CD4-positive, alpha-beta T cell treated with Interleukin-6 for 4 hours (primary cell): ENCODE measurements around the gene RANBP3.
A peak's percentile ranks its signal among the peaks of the same experiment; 100 is the strongest.

ENCODE experiments used
- DNase-seq: peaks from one replicate; pipeline ENCODE4 v3.0.0-alpha.2; 2020; ENCODE audit warnings: mixed read lengths

RANBP3 gene

DNA sequence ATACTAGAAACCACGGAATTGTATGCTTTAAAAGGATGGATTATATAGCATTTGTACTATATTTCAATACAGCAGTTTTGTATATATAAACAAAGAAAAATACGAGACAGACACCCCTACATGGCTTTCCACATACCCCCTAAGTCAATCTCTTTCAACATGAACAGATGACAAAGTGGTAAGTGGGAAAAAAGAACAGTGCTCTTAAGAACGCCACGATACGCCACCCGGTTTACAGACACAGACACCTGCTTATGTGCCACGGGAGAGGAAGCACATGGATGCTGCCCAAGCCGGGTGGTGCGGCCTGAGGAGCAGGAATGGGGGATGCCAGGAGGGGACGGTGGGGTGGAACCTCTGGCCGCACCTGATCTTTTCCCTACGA lies 55.8 kb downstream of the RANBP3 start:
- DNase-seq = no peak

DNA sequence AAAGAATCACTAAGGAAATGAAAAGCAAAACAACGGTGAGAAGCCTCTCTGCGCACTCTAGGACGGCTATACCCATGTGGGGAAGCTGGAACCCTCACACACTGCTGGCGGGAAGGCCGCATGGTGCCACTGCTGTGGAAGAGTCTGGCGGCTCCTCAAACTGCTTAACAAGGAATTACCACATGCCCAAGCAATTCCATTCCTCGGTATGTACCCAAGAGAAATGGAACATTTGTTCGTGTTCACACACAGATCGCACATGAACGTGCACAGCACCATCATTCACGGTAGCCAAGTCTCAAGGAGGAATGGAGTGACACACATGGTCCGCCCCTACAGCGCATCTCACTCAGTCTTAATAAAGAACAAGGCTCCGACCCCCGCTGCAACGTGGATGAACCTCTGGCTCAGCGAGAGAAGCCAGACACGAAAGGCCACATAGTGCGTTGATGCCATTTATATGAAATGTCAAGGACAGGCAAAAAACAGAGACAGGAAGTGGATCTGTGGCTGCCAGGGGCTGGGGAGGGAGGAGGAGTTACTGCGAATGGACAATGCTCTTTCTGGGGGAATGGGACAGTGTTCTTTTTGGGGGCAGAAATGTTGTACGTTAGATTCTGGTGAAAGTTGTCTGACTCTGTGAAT lies 56.3 kb downstream of the RANBP3 start:
- no peak for DNase-seq

DNA sequence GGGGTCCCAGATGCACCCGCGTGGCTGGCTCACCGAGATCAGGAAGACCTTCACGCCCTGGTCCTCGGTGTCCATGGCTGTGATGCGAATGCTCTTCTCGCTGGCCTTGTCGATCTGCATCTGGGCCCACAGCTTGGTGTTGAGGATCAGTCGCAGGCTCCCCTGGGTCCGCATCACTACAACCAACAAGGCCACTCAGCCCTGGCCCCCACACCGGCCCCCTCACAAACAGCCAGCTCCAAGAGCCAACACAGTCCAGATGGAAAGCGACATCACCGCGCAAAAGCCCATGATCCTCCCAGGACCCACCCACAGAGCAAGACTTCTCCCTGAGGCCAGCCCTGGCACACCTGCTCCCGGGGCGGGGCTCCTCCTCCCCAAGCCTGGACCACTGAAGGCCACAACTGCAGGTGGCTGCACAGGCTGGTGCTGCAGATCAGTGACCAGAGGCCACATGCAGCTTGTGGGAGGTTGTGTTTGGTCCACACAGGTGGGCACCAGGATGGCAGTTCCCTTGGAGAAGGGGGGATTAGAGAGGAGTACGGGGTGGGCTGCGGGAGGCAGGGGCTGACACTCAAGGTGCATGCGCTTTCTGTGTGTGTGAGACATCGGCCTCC lies 59.4 kb downstream of the RANBP3 start:
- DNase-seq = no peak

DNA sequence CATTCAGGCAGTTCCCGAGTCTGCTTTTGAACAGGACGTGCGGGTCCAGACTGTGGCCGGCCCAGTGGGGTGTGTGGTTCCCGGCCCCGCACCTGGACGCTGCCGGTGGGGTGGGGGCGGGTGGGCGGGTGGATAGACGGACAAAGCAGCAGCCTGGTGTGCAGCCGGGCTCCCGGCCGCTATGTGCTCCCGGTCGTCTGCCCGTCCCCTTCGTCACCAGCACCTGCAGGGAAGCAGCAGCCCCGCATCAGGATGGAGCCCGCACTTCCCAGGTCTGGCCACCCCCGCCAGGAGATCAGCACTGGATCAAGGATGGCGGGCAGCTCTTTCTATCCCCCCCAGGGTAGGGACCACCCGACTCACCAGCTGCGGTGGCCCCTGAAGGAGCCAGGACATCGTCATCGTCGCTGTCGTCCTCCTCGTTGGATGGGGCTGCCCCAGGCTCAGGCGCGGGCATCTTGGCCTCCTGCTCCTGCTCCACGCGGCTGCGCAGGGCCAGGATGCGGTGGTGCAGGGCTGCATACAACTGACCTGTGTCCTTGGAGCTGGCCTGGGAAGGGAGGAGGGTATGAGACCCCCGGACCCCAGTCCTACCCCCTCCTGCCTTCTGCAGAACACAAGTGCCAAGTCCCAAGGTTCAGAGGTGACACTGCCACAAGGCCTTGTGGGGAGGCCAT lies 60.4 kb downstream of the RANBP3 start:
- DNase-seq = no peak

DNA sequence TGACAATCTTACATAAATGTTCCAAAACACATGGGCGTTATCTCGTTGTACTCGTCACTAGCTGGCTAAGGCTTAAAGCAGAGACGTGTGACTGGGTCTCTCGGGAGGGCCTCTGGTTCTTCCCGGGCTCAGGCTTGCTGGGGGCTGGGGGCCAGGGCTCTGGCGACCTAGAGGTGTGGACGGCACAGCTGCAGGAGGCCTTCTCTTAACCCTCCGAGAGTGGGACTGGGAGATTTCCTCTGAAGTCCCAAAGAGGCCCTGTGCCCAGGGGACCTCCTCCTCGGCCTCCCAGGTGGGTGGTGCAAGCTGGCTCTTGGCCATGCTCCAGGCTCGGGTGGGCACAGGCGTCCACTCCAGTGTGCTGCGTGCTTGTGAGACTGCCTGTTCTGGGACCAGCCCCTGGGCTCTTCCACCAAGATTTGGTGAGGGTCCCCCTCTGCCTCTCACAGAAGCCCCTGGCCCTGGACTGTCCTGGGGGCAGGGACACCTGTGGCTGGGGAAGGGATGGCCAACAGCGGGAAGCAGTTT lies 61.7 kb downstream of the RANBP3 start:
- DNase-seq = no peak

DNA sequence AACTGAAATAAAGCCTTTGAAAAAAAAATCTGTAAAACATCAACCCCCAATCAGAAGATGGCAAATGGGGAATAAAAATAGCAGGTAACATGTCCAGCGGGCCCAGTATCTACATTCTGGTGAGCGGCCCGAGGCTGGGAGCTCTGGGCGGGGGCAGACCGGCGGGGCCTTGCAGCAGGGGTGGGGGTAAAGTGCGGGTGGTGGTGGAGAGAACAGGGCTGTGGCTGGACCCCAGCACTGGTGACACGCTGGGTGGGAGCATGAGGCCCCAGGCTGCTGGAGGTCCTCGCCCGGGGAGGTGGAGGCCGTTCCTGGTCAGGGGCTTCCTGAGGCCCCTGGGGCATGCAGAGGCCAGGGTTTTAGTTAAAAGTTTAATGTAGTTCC lies 62.2 kb downstream of the RANBP3 start:
- no peak for DNase-seq

DNA sequence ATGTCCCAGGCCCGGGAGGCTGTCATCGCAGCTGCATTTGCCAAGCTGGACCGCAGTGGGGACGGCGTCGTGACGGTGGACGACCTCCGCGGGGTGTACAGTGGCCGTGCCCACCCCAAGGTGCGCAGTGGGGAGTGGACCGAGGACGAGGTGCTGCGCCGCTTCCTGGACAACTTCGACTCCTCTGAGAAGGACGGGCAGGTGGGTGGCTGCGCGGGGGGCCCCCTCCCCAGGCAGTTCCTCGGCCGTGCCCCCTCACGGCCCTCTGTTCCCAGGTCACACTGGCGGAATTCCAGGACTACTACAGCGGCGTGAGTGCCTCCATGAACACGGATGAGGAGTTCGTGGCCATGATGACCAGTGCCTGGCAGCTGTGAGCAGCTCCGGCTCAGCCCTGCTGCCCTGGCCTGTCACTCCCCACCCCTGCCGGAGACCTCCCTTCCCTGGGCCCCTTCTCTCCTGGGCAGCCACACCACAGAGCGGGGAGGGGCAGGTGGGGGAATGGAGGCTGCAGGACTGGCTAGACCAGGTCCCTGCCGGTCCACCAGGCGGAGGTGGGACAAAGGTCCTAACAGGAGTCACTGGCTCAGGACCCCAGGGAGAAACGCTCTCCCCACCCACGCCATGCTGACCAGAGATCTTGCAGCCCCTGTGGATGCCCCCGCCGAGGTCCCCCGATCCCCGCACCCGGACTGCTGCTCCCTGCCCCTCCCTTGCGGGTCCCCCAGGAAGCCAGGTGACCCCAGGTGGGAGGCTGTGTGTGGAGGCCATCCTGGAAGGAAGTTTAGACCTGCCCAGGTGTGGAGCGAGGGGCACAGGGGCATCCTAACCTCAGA lies 62.8 kb downstream of the RANBP3 start:
- no peak for DNase-seq

DNA sequence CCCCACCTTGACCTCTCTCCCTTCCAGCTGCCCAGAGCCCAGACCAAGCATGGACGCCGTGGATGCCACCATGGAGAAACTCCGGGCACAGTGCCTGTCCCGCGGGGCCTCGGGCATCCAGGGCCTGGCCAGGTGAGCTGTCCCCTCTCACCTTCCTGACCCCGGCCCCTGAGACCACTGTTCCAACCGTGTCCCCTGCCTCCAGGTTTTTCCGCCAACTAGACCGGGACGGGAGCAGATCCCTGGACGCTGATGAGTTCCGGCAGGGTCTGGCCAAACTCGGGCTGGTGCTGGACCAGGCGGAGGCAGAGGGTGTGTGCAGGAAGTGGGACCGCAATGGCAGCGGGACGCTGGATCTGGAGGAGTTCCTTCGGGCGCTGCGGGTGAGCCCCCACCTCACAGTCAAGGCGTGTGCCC lies 63.6 kb downstream of the RANBP3 start:
- no peak for DNase-seq

DNA sequence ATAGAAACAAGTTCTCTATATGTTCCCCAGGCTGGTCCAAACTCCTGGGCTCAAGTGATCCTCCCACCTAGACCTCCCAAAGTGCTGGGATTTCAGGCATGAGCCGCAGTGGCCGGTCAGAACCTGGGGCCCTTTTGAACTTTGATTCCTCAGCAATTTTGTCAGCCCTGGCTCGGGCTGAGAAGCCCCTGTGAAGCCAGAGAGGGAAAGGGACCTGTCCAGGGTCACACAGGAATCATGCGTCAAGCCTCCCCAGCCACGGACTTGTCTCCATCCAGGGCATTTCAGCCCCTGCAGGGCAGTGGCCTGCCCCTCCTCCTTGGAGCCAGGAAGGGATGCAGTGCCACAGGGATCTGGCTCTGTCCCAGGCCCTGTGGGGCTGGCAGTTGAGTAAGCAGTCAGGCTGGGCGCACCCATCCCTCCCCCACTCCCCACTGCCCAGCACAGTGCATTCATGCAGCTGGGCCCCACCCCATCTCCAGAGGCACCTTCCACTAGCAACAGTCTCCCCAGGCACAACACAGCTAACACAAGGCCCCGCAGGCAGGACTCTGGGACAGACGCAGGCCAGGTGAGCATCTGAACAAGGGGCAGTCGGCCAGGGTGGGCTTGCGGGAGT lies 64.1 kb downstream of the RANBP3 start, which contains the start of gene CAPS:
Gene CAPS (plus strand): TSS at position 516 of the 619 bp plus-strand sequence. CDS start 153 bp downstream, outside the sequence.
- no peak for DNase-seq

DNA sequence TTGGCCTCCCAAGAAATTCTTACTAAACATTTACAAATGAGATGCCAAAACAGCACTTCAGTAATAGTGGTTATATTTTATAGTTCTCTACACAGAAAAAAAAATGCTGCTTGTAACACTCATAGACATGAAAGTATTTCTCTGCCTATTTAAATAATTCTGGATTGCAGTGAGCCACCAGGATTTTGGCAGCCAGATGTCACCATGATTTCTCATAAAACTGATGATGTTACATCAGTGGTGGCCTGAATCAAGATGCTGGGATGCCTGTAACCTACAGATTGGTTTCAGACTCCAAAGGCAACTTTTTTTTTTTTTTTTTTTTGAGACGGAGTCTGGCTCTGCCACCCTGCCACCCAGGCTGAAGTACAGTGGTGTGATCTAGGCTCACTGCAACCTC lies 66.6 kb downstream of the RANBP3 start:
- DNase-seq = no peak

DNA sequence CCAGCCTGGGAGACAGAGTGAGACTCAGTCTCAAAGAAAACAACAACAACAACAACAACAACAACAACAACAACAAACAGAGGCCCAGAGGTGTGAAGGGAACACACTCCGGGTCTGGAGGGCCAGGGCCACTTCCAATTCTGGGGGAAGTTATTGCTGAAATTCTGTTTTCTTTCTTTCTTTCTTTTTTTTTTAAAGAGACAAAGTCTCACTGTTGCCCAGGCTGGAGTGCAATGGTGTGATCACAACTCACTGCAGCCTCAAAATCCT lies 67.4 kb downstream of the RANBP3 start:
- no peak for DNase-seq

DNA sequence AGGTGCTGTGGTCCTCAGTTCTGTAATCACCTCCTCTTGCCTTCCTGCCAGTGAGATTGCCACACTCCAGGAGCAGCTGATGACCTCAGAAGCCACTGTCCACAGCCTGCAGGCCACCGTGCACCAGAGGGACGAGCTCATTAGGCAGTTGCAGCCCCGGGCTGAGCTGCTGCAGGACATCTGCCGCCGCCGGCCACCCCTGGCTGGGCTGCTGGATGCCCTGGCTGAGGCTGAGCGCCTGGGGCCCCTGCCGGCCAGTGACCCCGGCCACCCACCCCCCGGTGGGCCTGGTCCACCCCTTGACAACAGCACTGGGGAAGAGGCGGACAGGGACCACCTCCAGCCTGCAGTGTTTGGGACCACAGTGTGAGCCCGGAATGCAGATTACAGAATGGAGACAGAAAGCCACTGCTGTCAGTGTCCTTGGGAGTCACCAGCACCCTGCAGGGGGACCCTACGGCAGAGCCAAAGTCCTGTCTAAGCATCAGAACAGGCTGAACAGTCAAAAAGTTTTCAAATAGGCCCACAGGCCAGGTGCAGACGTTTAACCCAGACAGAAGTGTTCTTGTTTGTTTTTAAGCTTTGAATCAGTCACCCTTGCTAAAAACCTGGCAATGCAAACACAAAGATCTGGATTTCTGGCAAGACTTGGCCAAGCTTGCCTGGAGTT lies 69.0 kb downstream of the RANBP3 start:
- no peak for DNase-seq

DNA sequence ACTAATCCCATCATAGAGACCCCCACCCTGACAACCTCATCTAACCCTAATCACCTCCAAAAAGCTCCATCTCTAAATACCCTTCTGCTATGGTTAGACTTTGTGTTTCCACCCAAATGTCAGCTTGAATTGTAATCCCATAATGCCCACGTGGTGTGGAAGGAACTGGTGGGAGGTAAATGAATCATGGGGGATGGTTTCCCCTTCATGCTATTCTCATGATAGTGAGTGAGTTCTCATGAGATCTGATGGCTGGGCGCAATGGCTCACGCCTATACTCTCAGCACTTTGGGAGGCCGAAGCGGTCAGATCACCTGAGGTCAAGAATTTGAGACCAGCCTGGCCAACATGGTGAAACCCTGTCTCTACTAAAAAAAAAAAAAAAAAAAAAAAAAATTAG lies 70.7 kb downstream of the RANBP3 start:
- no peak for DNase-seq

DNA sequence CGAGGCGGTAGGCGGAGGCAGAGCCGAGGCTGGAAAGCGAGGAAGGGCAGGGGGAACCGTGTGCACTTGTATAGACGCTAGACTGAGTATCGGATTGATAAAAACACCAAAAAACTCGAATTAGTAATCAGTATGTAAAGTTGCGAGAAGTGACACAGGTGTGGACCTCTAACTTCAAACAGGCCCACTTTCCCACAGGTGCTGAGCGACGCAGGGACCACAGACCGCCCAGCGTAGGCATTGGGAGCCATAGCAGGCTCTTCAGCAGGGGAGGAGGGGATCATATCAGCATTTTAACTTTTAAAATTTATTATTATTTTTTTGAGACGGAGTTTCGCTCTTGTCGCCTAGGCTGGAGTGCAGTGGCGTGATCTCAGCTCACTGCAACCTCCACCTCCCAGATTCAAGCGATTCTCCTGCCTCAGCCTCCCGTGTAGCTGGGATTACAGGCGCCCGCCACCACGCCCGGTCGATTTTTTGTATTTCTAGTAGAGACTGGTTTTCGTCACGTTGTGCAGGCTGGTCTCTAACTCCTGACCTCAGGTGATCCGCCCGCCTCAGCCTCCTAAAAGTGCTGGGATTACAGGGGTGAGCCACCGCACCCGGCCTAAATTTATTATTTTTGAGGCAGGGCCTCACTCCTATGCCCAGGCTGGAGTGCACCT lies 72.7 kb downstream of the RANBP3 start:
- no peak for DNase-seq

DNA sequence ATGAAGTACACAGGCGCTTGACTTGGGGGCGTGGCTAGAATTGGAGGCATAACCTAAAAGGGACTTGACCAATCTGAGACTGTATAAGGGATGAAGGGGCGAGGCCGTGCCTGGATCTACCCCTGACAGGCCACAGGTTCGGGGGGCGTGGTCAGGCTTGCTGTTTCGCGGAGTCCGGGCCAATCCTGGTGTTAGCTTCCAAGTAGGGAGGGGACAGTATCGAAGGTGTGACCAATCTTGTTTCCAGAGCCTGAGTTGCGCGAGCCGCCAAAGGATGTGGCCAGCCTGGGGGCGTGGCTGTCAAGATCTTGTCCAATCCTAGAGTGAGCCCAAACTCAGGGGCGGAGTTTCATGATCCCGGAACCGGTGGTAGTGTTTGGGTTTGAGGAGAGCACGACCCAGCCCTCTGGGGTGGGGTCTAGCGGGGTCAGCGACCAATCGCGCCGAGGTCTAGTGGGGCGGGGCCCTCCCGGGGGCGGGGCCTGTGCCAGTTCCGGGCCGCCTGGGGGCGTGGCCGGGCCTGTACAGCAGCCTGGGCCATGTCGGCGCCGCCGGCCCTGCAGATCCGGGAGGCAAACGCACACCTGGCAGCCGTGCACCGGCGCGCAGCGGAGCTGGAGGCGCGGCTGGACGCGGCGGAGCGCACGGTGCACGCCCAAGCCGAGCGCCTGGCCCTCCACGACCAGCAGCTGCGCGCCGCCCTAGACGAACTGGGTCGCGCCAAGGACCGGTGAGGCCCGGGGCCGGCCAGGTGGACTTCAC lies 73.4 kb downstream of the RANBP3 start, which contains the start of gene VMAC:
Gene VMAC (plus strand): TSS at position 521 of the 762 bp plus-strand sequence. CDS start 19 bp downstream, at position 540.
- peak; percentile 100 for DNase-seq

DNA sequence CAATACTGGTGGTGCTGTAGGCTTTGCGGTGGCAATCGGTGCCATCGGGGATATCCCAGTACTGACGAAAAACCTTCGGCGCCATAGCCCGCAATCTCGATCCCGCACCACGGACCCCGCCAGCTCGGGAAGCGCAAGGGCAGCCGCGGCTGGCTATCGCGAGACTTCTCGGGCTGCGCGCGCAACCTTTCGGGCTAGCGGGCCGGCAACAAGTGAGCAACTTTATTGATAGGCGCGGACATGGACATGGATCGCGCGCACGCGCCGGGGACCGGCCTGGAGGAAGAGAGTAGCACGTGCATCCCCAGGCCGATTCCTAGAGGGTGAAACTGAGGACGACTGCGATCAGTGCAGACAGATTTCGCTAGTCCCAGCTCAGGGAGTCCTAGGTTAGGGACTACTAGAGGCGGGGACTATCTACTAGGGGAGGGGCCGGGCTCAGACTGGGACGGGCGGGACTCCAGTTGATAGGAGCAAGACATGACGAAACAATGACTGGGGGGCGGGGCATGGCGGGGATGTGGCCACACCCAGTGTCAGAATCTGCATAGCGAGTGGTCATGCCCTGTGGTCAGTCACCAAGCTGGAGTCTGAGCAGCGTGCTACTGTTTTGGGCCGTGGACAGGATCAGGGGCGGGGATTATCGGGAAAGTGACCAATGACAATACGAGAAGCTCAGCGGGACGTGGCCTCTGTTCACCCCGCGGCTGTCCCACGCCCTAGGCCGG lies 74.2 kb downstream of the RANBP3 start, which contains the start of gene NDUFA11:
Gene NDUFA11 (minus strand): TSS at position 167 of the 728 bp plus-strand sequence. CDS start 82 bp downstream, at position 85.
- DNase-seq = peak; percentile 96

DNA sequence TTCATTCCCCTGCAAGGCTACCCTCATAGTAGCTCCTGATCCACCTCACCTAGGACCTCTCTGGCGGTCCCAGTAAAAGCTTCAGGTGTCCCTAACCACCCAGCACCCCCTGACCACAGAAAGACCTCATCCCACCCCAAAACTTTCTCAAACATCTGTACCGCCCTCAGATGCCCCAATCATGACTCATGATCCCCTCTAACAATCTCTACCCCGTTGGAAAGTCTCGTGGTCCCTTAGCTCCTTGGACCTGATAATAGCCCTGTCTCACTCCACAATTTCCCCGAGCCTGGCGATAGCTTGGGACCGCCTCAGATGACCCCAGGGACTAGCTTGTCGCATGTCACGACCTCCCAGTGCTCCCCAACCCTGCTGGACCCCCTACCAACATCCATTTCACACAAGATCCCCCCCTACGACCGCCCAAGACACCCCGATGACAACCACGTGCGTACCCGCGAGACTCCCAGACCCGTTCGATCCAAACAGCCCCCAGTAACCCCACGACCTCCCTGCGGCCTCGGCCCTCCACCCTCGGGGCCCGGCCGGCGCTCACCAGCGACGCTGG lies 74.8 kb downstream of the RANBP3 start:
- no peak for DNase-seq

DNA sequence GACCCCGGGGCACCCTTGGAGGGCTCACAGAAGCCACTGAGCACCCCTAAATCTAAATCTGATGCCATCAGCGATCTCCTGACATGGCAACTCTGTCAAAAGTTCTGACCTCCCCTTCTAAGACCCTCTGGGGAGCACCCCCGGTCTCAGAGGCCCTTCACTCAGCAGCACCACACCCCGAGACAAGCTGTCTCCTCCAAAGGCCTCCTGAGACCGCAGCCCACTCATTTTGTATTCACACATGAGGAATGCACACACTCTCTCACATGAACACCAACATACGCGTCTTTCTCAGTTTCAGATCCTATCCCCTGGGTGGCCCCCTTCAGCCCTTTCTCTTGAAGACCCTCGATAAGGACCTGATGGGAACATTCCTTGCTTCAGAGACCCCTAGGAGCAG lies 77.0 kb downstream of the RANBP3 start:
- DNase-seq = no peak

DNA sequence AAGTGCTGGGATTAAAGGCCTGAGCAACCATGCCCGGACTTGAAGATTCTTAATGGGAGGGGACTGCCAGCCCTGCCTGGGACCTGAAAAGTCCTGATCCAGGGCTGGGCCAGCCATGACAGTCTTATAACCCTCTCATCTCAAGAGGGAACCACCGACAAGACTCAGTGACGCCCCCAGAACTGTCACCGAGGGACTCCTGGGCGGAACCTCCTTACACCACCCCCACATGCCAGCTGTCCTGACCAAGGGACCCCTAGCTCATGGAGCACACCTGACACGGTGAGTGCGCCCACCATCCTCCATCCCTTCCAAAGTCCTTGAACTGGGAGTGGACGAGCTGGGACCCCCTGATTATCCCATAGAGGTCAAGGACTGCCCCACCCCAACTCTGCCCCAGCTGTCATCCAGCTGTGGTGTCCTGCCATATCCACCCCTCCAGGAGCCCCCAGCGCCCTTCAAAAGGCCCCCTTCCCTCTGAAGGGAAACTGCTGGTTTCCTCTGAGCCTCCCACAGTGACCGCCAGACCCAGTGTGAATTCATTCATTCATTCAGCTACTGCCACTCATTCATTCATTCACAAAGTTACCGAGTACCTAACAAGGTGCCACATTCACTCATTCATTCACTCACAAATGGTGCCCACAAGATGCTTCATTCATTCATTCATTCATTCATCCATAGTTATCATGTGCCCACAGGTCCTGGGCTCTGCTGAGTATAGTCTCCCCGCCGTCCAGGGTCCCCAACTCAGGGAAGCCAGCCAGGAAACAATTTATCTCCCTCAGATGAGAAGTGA lies 78.0 kb downstream of the RANBP3 start:
- no peak for DNase-seq
